SK-N-SH (cell line): ENCODE data around the gene ZNF407. TPM values are rescaled to one million over a fixed set of nuclear protein-coding genes. Genes with fewer than 3 reads are reported as not detected.

ENCODE experiments used
- CTCF ChIA-PET: fragments of 300-600, 350-600 bp; formaldehyde crosslinking; extraction: SDS; loops from one replicate; lab custom pipeline; 2021; lab: Yijun Ruan, JAX
- POLR2A ChIA-PET: fragments of 350-600 bp; sonication (Branson Sonifier 250); formaldehyde crosslinking; extraction: SDS; loops from one replicate; lab custom pipeline; 2020; ENCODE audit warnings: antibody characterized with exemption, inconsistent platforms; lab: Yijun Ruan, JAX
- DNase-seq: peaks from one replicate; pipeline ENCODE4 v3.0.0; 2012
- H2AFZ ChIP-seq: fragments of 200-600 bp; sonication (generic); 2 replicates; pipeline ENCODE4 v1.8.1; 2016; ENCODE audit warnings: antibody characterized with exemption, mild to moderate bottlenecking, low read depth
- H3F3A ChIP-seq: fragments of 200-600 bp; sonication (generic); replicated peaks from 2 replicates; pipeline ENCODE3; 2016; ENCODE audit warnings: antibody characterized with exemption, mild to moderate bottlenecking; ENCODE audit not compliant: insufficient read depth
- H3K27ac ChIP-seq, 2 experiments: fragments of 200-500 bp in 1 of 2; fragments of 200-600 bp in 1 of 2; sonication (Bioruptor generic) in 1 of 2; sonication (generic), shearing (Covaris generic) in 1 of 2; 2 replicates each; pipeline versions ENCODE4 v1.5.1 to v1.6.1; 2014 to 2016; ENCODE audit warnings: low read depth in 2 of 2, inconsistent platforms in 1 of 2, low read length in 1 of 2, mild to moderate bottlenecking in 1 of 2, mixed read lengths in 1 of 2
- H3K27me3 ChIP-seq: fragments of 200-600 bp; sonication (generic), shearing (Covaris generic); 2 replicates; pipeline ENCODE4 v1.6.1; 2016; ENCODE audit warnings: mixed run types; ENCODE audit not compliant: insufficient read depth
- H3K36me3 ChIP-seq, 2 experiments: fragments of 200-500 bp in 1 of 2; fragments of 200-600 bp in 1 of 2; sonication (Bioruptor generic) in 1 of 2; sonication (generic) in 1 of 2; replicated peaks in 1 of 2; 2 replicates each; pipeline versions ENCODE3 to v1.5.1; 2014 to 2016; ENCODE audit warnings: low read length in 1 of 2, mild to moderate bottlenecking in 1 of 2; ENCODE audit not compliant: insufficient read depth in 2 of 2, control insufficient read depth in 1 of 2
- H3K4me1 ChIP-seq, 2 experiments: fragments of 200-500 bp in 1 of 2; fragments of 200-600 bp in 1 of 2; sonication (Bioruptor generic) in 1 of 2; sonication (generic), shearing (Covaris generic) in 1 of 2; 2 replicates each; pipeline versions ENCODE4 v1.5.1 to v1.6.1; 2014 to 2016; ENCODE audit warnings: low read depth in 1 of 2, low read length in 1 of 2, mixed run types in 1 of 2; ENCODE audit not compliant: insufficient read depth in 2 of 2, control insufficient read depth in 1 of 2
- H3K4me2 ChIP-seq: fragments of 200-600 bp; sonication (generic), shearing (Covaris generic); 2 replicates; pipeline ENCODE4 v1.6.1; 2017; ENCODE audit warnings: mixed run types
- H3K4me3 ChIP-seq, 2 experiments: fragments of 200-500 bp in 1 of 2; fragments of 200-600 bp in 1 of 2; sonication (Bioruptor generic) in 1 of 2; sonication (generic), shearing (Covaris generic) in 1 of 2; 2 replicates each; pipeline versions ENCODE4 v1.5.1 to v1.8.1; 2014 to 2016; ENCODE audit warnings: low read depth in 2 of 2, inconsistent platforms in 1 of 2, low read length in 1 of 2, mild to moderate bottlenecking in 1 of 2, mixed read lengths in 1 of 2, moderate library complexity in 1 of 2
- H3K79me2 ChIP-seq: fragments of 200-600 bp; sonication (generic); 2 replicates; pipeline ENCODE4 v1.8.1; 2017; ENCODE audit warnings: mild to moderate bottlenecking; ENCODE audit not compliant: insufficient read depth
- H3K9ac ChIP-seq: fragments of 200-600 bp; sonication (generic); 2 replicates; pipeline ENCODE4 v1.6.1; 2017; ENCODE audit warnings: mixed run types
- H3K9me2 ChIP-seq: fragments of 200-600 bp; sonication (generic); 2 replicates; pipeline ENCODE4 v1.6.1; 2017; ENCODE audit warnings: mixed run types
- H3K9me3 ChIP-seq: fragments of 200-600 bp; sonication (generic); 2 replicates; pipeline ENCODE4 v1.6.1; 2017; ENCODE audit warnings: mixed run types, mild to moderate bottlenecking, moderate library complexity
- H4K20me1 ChIP-seq: fragments of 200-600 bp; sonication (generic); 2 replicates; pipeline ENCODE4 v1.6.1; 2017; ENCODE audit warnings: mild to moderate bottlenecking, mixed run types; ENCODE audit not compliant: insufficient read depth
- CTCF ChIP-seq: fragments of 200-600 bp; sonication (generic); IDR thresholded peaks from 2 replicates; pipeline ENCODE4 v1.6.1; 2017; ENCODE audit warnings: antibody characterized with exemption, mild to moderate bottlenecking, moderate library complexity
- ELF1 ChIP-seq: IDR thresholded peaks from 2 replicates; pipeline ENCODE4 v1.4.0; 2012
- EZH2phosphoT487 ChIP-seq: fragments of 200-600 bp; sonication (generic); IDR thresholded peaks from 2 replicates; pipeline ENCODE4 v1.6.1; 2017; ENCODE audit warnings: low read depth, mixed run types, mild to moderate bottlenecking, antibody characterized with exemption, moderate library complexity, borderline replicate concordance
- FOSL2 ChIP-seq: IDR thresholded peaks from 2 replicates; pipeline ENCODE4 v1.4.0; 2012; ENCODE audit warnings: low read depth, mild to moderate bottlenecking, moderate library complexity, borderline replicate concordance
- FOXM1 ChIP-seq: IDR thresholded peaks from 2 replicates; pipeline ENCODE4 v1.4.0; 2012; ENCODE audit warnings: low read depth, mild to moderate bottlenecking
- IRF3 ChIP-seq: fragments of 150-350 bp; IDR thresholded peaks from 2 replicates; pipeline ENCODE4 v1.6.1; 2016; ENCODE audit warnings: mild to moderate bottlenecking, low read depth, low read length
- JUND ChIP-seq: IDR thresholded peaks from 2 replicates; pipeline ENCODE4 v1.4.0; 2012
- MEF2A ChIP-seq: IDR thresholded peaks from 2 replicates; pipeline ENCODE4 v1.4.0; 2012; ENCODE audit warnings: low read depth, borderline replicate concordance
- NRF1 ChIP-seq: IDR thresholded peaks from 2 replicates; pipeline ENCODE4 v1.6.1; 2012; ENCODE audit warnings: low read depth, mild to moderate bottlenecking, low read length
- PBX3 ChIP-seq: IDR thresholded peaks from 2 replicates; pipeline ENCODE4; 2012
- RAD21 ChIP-seq: IDR thresholded peaks from 2 replicates; pipeline ENCODE4 v1.6.1; 2012; ENCODE audit warnings: mild to moderate bottlenecking, low read length
- RCOR1 ChIP-seq: fragments of 150-350 bp; IDR thresholded peaks from 2 replicates; pipeline ENCODE4 v1.6.1; 2017; ENCODE audit warnings: antibody characterized with exemption, low read length
- RFX5 ChIP-seq: IDR thresholded peaks from 2 replicates; pipeline ENCODE4 v1.6.1; 2012; ENCODE audit warnings: mild to moderate bottlenecking, improper control_type of control experiment, low read length
- SIN3A ChIP-seq: IDR thresholded peaks from 2 replicates; pipeline ENCODE4 v1.6.1; 2012; ENCODE audit warnings: low read depth, mild to moderate bottlenecking, low read length, moderate library complexity, borderline replicate concordance
- SMC3 ChIP-seq: IDR thresholded peaks from 2 replicates; pipeline ENCODE4 v1.6.1; 2012; ENCODE audit warnings: low read depth, low read length, improper control_type of control experiment
- TAF1 ChIP-seq: IDR thresholded peaks from 2 replicates; pipeline ENCODE4 v1.6.1; 2012; ENCODE audit warnings: low read depth, mild to moderate bottlenecking, low read length, moderate library complexity, borderline replicate concordance
- TEAD4 ChIP-seq: IDR thresholded peaks from 2 replicates; pipeline ENCODE4 v1.4.0; 2012; ENCODE audit warnings: mild to moderate bottlenecking, borderline replicate concordance; ENCODE audit not compliant: insufficient read depth
- USF2 ChIP-seq: fragments of 150-350 bp; IDR thresholded peaks from 2 replicates; pipeline ENCODE4 v1.6.1; 2017; ENCODE audit warnings: antibody characterized with exemption, low read length, low read depth, borderline replicate concordance
- WGBS: methylation state at CpG from one replicate; pipeline ENCODE4 v1.1.6; 2017; ENCODE audit warnings: low lambda C conversion rate; 5-methylcytosine and 5-hydroxymethylcytosine counted together
- polyA plus RNA-seq, 3 experiments: library from polyadenylated mRNA; depleted of rRNA; stranded (reverse); fragments of >200 nt; gene quantifications; 2 replicates each; pipeline ENCODE4 v1.2.3, GENCODE V29; 2012

The ZNF407 gene
- polyA plus RNA-seq, 1 of the 3 experiments (the other 2 are of a cell fraction), result 2.6 TPM

GRCh38 chr18:74551936-74552555, 45.6 kb upstream of the ZNF407 start:
- POLR2A ChIA-PET, result no interaction called here
- Histone ChIP-seq H3F3A (no peaks in the 10 kb centered on the region), H3K36me3 (no peaks in the 10 kb centered on the region), H3K79me2 (no peaks in the 10 kb centered on the region), H3K9ac (no peak overlapping the region), H2AFZ (no peak overlapping the region), H4K20me1 (no peaks in the 10 kb centered on the region), H3K4me1 (no peaks in the 10 kb centered on the region), H3K9me2 (no peaks in the 10 kb centered on the region), H3K4me3 (no peak overlapping the region; a peak in 1 of 4 replicates), H3K4me2 (no peak overlapping the region), H3K27me3 (peaks cover 23% of the 10 kb centered on the region; the same call in 1 of the 2 replicates), H3K9me3 (no peaks in the 10 kb centered on the region), H3K27ac (no peak overlapping the region)
- WGBS, result 0% methylated on average over 5 of the region's 5 CpGs
- TF ChIP-seq SIN3A (no peak), CTCF (peak; percentile 82), RAD21 (peak; percentile 89), SMC3 (peak; percentile 71), RCOR1 (no peak), JUND (no peak)
- peak; percentile 84 for DNase-seq
- CTCF ChIA-PET, result interaction anchor here (0.6 to 4.6 kb wide), 46 partner anchors 8 to 1863 kb away, joined by 3 to 88 read pairs (median 4); partner anchors contain the start of gene CNDP1

- Histone ChIP-seq H3K9ac (no peak overlapping the region), H3K9me3 (no peaks in the 10 kb centered on the region), H3K9me2 (no peaks in the 10 kb centered on the region), H3K4me3 (no peak overlapping the region), H3K4me1 (no peaks in the 10 kb centered on the region), H3K27me3 (peaks cover 25% of the 10 kb centered on the region; the same call in 1 of the 2 replicates), H4K20me1 (no peaks in the 10 kb centered on the region), H3K4me2 (no peak overlapping the region), H3K27ac (no peak overlapping the region), H3F3A (no peaks in the 10 kb centered on the region), H3K79me2 (no peaks in the 10 kb centered on the region), H3K36me3 (no peaks in the 10 kb centered on the region), H2AFZ (no peak overlapping the region)
- WGBS, result 41% methylated on average over 6 of the region's 11 CpGs
- ChIA-PET CTCF (interaction anchor here (0.7 to 2.3 kb wide), 3 partner anchors 7 to 205 kb away, joined by 3 to 7 read pairs (median 5); no protein-coding TSS in a partner anchor), POLR2A (no interaction called here)
- DNase-seq, result no peak
- TF ChIP-seq FOXM1, result no peak
- no peak for TF ChIP-seq SMC3
- no peak for TF ChIP-seq EZH2phosphoT487
- no peak for TF ChIP-seq MEF2A
- TF ChIP-seq TAF1, result no peak
- TF ChIP-seq ELF1, result no peak
- no peak for TF ChIP-seq FOSL2
- TF ChIP-seq IRF3, result no peak
- no peak for TF ChIP-seq NRF1
- no peak for TF ChIP-seq PBX3
- no peak for TF ChIP-seq CTCF
- no peak for TF ChIP-seq RCOR1
- TF ChIP-seq USF2, result no peak
- TF ChIP-seq RFX5, result no peak
- no peak for TF ChIP-seq TEAD4
Measured at GRCh38 chr18:74556126-74556525, 41.5 kb upstream of the ZNF407 start.
